Measurements from ENCODE around the gene MYO1A.
A peak's percentile ranks its signal among the peaks of the same experiment; 100 is the strongest.
"Not testable (repeated sequence)": the region's sequence is repeated elsewhere in the genome, so short reads cannot be mapped to it uniquely, and the experiment has no call there.

MYO1A gene

DNA sequence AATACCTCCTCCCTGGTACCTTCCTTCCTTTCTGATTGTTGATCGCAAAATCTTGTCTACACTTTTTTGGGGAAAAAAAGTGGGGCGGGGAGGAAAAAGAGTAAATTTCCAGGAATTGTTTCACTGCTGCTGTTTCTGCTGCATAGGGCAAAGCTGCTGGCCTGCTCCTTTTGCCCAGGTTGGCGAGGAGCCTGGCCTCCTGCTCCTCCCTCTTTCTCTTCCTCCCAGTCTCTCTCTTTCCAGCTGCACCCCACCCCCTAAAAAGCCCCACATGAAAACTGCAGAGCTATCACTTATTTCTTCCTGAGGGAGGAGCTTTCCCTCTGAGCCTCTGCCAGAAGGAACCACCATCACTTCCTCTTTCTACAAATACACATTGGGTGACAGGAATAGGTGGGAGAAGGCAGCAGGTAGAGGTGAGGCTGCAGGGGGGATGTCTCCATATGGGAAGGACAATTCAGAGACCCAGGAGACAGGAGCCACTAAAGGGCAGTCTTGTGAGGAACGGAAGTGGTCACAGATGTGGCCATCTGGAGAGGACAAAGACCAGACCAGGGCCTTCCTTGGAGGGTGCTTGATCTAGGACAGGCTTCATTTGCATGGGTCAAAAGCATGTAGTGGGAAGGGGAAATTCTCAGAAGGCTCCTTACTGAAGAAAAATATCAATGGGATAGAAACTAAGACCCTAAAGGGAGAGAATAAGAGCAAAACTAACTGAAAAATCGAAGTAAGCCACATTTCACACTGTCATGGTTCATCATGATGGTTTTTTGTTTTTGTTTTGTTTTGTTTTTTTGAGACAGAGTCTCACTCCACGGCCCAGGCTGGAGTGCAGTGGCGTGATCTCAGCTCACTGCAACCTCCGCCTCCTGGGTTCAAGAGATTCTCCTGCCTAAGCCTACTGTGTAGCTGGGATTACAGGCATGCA is 58.3 kb downstream of the MYO1A start:
- DNase-seq = peak; percentile 65 to 71 (median 70)

GRCh38 chr12:56990648-56991318 is 59.1 kb downstream of the MYO1A start:
- no peak for DNase-seq

DNA sequence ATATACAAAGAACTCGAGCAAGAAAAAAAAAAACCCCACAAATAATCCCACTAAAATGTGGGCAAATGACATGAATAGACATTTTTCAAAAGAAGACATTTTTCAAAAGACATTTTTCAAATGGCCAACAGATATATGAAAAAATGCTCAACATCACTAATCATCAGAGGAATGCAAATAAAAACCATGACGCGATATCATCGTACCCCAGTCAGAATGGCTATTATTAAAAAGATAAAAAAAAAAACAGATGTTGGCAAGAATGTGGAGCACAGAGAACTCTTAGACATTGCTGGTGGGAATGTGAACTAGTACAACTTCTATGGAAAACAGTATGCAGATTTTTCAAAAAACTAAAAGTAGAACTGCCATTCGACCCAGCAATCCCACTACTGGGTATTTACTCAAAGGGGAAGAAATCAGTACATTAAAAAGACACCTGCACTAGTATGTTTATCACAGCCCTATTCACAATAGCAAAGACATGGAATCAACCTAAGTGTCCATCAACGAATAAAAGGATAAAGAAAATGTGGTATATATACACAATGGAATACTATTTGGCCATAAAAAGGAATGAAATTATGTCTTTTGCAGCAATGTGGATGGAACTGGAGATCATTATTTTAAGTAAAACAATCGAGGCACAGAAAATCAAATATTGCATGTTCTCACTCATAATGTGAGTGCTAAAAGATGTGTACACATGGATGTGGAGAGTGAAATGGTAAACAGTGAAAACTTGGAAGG is 59.9 kb downstream of the MYO1A start:
- DNase-seq = no peak

DNA sequence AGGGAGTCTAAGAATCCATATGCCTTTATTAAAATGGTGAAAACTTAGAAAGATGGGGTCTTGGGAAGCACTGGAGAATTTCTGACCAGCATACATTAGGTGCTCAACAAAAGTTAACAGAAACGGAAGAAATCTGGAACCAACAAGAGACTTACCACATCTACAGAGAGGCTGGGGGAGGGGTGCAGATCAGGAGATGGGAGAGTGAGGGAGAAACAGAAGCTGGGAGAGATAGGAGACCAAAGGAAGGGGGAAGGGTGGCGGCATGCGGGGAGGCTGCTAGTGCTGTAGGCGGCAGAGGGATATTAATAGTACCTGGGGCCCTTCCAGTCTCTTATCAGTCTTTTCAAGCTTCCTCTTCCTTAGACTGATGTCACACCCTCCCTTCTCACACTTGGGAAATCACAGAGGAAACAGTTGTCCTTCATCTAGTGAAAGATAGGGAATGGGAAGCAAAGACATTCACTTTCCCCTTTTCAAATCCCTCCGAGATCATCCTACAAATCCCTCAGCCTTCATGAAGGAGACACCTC is 61.7 kb downstream of the MYO1A start:
- DNase-seq = peak; percentile 55 to 58 (median 56)

DNA sequence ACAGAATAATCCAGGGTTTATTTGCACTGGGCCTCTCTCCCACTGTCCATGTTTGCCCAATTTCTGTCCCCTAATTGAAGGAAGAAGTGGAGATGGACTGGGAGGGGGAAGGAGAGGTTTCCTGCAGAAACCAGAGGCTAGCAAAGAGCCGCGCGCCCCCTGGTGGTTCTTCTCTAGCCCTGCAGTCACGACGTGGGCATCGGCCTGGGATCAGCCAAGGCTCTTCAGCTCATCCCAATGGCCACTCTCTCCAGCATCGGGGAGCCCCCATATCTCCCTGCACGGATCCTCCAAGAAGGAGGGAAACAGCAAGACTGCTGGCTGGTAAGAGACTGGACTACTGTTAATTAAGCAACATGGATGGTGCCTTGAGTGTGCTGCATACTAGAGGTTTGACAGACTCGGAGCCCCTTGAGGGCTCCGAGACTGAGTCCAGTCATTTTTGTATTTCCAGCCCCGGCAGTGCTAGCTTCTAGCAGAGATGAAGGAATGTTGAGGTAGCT is 62.3 kb downstream of the MYO1A start:
- DNase-seq = peak; percentile 86 to 93 (median 90)

DNA sequence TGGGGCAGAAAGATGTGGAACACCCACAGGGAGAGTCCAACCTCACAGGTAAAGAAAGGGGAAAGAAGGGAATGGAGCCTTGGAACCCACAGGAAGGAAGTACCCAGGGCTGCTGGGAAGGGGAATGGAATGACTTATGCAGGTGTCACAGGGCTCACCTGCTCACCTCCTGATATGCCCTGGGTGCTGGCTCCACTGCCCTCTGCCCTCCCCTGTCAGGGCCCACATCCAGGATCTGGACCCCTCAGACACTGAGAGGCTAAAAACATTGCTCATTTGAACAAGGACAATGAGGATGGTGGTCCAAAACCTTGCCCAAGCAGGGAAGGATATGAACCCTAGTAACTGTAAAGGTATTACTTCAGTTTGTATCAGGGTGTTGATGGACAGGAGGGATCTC is 62.9 kb downstream of the MYO1A start:
- DNase-seq = no peak

DNA sequence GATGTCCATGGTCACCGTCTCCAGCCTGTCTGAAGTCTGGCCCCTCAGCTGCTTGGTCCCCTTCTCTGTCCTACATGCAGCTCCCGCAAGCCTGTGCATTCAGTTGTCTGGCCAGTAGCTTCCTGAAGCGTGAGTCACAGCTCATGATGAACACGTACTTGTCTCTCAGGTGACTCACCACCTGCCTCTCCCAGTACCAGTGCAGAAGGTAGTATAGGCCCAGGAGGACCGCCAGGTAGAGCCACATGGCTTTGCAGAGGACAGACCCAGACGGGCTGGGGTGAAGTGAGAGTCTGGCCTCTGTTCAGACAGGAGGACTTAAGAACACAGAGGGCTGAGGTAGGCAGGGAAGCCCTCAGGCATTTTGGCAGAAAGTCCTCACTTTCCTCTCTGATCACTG is 64.2 kb downstream of the MYO1A start:
- DNase-seq = not testable (repeated sequence)

- DNase-seq = no peak
Measured at GRCh38 chr12:56983386-56983785, 66.5 kb downstream of the MYO1A start.

DNA sequence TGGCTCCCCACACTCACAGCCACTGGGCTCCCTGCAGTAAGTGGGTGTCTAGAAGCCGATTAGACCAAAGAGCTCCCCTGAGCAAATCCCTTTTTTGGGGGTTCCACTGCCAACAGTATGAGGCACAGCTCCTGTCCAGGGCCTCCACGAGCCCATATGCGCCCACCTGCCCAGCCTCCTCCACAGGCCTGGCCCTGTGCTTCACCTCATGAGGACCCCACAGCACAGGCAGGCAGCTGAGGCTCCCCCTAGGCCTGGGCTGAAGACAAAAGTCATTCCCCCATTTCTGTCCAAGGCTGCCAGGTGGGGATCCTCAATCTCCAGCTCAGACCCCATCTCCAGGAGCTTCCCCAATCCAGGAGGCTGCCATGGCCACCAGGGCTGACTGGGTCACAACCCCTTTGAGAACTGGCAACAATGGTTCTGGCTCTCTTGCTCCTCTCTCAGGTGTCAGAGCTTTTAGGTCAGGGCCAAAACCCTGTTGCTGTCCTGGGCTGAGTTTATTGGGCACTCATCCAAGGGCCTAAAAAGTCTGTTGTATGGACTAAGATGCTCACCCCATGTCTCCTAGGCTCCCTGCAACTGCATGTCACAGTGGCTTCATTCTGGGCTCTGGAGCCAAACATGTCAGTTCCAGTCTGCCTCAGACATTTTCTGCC is 67.2 kb downstream of the MYO1A start:
- not testable (repeated sequence) for DNase-seq

DNA sequence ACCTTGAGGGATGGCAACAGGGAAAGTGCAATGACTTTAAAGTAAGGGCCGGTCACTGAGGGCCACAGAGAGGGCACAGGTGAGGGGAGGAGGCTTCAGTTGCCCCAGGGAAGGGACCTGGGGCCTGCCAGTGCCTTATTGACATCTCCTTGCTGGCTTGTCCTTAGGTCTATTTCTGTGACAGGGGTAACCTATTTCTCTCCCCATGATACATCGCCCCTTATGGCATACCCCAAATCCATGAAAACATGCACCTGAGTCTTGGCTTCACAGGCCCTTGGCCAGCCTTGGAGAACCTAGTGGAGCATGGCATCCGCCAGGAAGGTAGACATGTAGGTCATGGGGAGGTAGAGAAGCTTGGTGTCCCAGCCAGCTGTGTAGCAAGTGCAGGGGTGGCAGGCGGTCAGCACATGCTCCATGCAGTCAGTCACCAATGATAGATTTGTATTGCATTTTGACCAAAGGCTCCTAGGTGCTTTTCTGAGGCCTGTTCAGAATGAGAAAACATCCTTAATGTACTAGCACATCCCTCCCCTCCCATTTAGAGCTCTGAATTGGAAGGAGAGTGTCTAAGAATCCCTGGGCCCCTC is 68.9 kb downstream of the MYO1A start:
- no peak for DNase-seq

DNA sequence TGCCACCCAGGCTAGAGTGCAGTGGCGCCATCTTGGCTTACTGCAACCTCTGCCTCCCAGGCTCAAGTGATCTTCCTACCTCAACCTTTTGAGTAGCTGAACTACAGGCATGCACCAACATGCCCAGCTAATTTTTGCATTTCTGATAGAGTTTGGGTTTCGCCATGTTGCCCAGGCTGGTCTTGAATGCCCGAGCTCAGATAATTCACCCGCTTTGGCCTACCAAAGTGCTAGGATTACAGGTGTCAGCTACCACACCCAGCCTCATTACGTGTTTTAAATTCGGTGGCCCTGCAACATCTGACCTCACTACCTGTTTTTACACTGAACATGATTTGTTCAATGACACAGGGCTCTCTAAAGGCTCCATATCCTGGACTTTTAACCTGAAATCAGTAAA is 69.7 kb downstream of the MYO1A start:
- no peak for DNase-seq

GRCh38 chr12:56979628-56980027 is 70.3 kb downstream of the MYO1A start:
- no peak for DNase-seq
